Astrocyte (in vitro differentiated cells and primary cell): Measurements from ENCODE around the gene EEF2K.

Experiments used
- CTCF ChIP-seq: IDR thresholded peaks from 2 replicates; pipeline ENCODE4 v1.5.1; 2011; ENCODE audit warnings: low read depth, mild to moderate bottlenecking, inconsistent platforms, low read length, moderate library complexity; ENCODE audit not compliant: insufficient read depth
- EZH2 ChIP-seq: IDR thresholded peaks from 2 replicates; pipeline ENCODE4 v1.6.1; 2012; ENCODE audit warnings: mild to moderate bottlenecking, low read length, inconsistent platforms; ENCODE audit not compliant: insufficient read depth

- TF ChIP-seq CTCF (no peak), EZH2 (no peak)
Observed at GRCh38 chr16:22292320-22292719, 86.2 kb downstream of the EEF2K start.
